NCI-H526 treated with DMSO at 0.1 percent for 48 hours (cell line): ENCODE measurements around the gene PFKFB2.

Source experiments
- DNase-seq: peaks from one replicate; lab custom pipeline; 2025; lab: John Stamatoyannopoulos, UW

Gene PFKFB2

DNA sequence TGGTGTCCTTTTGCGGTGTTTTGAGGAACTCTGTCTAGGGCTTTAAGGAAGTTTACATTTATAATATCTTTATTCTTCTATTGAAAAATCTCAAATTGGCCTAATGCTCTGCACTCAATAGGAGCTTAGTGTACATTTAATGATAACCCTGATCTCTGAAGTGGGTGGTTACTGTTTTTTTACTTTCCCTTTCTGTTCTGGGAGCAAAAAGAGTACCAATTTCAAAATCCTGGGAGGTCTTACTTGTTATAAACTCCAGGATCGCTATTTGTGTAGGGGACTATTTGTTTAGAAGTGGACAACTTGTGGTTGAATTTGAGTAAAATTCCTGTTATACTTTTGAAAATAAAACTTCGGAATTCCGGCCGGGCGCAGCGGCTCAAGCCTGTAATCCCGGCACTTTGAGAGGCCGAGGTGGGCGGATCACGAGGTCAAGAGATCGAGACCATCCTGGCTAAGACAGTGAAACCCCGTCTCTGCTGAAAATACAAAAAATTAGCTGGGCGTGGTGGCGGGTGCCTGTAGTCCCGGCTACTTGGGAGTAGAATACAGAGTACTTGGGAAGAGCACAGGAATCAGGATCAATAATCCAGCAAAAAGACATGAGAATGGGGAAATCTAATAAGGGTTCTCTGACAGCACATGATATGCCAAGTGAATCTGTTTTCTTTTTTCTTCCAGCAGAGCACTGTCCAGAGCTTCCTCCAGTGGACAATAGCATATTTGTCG lies 36.7 kb downstream of the PFKFB2 start:
- no peak for DNase-seq

DNA sequence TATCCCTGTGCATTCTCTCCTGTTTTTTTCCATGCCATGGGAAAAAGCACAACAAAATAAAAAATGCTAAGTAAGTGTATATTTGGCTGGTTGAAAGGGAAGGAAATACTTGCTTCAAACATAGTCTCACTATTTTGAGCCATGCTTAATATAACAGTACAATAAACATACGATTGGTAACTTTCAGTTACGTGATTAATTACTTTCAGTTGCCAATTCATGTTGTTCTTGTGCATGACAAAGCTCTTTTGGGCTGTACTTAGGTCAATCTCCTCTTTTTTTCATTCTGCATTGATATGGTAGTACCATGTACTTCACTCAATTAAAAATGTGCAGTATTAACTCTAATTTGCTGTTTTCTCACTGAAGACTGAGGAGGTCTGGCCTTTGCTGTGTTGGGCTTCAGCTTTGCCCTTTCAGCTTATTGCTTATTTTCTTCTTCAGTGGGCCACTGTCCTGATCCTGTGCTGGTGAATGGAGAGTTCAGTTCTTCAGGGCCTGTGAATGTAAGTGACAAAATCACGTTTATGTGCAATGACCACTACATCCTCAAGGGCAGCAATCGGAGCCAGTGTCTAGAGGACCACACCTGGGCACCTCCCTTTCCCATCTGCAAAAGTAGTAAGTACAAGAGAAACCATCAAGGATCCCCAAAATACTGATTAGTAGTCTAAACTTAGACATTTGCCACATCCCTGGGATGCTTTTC lies 38.3 kb downstream of the PFKFB2 start:
- DNase-seq: no peak

DNA sequence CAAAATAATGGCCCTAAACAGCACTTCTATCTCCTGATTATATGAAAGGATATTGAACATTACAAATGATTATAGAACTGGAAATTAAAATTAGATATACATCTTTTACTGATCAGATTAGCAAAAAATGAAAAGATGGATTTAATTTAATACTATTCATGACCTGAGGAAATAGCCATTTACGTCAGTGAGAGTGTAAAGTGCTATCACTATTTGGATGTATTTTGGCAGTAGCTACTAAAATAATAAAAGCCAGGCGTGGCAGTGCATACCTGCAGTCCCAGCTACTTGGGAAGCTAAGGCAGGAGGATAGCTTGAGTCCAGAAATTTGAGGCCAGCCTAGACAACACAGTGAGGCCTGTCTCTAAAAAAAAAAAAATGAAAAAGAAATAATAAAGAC lies 40.9 kb downstream of the PFKFB2 start:
- no peak for DNase-seq

DNA sequence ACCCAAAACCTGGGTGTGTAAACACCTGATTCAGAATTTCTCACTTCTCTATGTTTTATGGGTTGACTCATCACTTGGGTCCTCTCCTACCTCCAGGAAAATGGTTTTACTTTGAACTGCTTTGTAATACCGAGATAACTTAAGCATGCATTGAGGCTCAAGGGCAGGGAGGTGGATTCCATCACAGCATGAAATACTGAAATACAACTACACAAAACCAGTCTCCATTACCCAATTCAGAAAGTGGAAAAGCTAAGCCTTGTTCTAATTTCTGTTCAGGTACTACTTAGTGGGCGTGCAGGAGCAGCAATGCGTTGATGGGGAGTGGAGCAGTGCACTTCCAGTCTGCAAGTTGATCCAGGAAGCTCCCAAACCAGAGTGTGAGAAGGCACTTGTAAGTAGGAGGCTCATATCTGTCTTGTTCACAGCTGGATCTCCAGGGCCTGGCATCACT lies 44.8 kb downstream of the PFKFB2 start:
- DNase-seq: no peak

DNA sequence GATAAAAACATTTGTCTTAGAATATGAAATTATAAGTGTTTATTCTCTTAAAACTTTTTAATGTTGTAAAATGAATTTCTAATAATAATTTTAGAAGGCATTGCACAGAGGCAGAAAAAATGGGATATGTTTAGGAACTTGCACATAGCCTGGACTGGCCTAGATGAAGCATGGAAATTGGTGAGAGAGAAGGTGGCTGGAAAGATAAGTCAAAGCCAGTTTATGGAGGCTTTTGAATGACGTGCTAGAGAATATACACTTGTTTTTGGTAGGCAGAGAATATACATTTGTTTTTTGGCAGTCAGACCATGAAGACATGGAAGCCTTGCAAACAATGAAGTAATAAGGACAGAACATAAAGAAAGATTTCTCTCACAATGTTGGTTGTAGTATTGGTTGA lies 48.6 kb downstream of the PFKFB2 start:
- no peak for DNase-seq

DNA sequence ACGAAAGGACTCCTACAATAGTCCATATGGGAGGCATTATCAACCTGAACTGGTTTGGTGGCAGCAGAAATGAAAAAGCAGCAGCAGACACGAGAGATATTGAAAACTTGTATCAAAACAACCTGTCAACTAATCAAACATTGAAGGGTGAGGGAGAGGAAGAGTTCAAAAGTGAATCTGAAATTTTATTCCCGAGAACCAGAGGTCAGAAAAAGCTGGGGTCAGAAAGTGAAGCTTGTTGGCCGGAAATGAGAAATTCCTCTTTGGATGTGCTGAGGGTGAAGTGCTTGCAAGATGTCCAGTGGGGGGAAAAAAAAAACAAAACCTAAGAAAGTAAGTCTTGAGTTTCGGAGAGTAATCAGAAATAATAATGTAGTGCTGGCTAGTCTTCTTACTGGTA lies 49.1 kb downstream of the PFKFB2 start:
- DNase-seq: no peak

DNA sequence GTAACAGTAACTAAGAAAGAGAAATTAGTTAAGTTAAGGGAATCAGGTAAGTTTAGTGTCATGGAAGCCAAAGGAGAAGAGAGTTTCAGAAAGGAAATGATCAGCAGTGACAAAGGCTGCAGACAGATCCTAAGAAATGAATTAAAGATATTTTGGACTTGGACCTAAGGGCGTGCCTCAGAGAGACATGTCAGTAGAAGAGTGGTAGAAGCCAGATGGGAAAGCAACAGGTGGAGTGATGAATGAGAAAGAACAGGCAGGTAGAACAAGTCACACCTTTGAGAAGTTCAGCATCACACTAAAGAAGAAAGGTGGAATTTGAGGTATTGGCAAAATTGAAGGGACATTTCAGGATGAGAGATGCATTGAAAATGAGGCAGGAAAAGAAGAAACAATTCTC lies 49.6 kb downstream of the PFKFB2 start:
- DNase-seq: no peak

DNA sequence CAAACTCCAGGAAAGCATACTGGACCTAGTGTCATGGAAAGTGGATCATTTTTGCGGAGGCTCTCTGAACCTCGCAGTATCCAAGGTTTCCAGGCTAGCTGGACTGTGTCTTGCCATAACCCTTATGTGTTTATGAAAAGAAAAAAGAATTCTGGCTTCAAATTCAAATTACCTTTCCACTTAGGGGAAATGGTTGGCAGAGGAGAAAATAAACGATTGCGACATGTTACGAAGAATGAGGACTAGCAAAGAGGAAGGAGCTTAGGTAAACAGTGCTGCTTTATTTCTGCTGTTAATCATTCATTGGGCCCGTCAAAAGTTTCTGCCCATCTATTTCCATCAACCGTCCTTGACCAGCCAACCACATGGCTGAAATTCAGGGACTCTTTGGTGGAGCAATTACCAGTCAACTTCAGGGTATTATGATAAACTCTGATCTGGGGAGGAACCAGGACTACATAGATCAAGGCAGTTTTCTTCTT lies 50.9 kb downstream of the PFKFB2 start, which contains the start of gene C4BPA:
TSS of gene C4BPA (plus strand) at position 342 of the 482 bp plus-strand sequence. CDS start 8,793 bp downstream, outside the sequence.
- no peak for DNase-seq

DNA sequence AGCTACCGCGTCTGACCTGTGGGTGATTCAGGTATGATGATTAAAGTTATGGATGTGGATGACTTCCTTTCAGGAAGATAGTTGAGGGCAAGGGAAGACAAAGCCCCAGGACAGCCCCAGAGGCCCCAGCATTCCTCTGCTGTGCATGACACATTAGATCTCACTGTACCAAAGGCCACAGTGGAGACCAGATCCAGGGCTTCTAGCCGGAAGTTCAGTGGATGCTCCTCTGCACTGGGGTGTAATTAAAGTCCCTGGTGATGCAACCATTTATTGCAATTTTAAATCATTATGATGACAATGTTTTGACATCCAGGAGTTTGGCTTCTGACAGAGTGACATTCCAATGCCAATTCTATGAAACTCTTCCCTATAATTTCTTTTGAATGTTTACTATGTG lies 55.9 kb downstream of the PFKFB2 start:
- DNase-seq: no peak

DNA sequence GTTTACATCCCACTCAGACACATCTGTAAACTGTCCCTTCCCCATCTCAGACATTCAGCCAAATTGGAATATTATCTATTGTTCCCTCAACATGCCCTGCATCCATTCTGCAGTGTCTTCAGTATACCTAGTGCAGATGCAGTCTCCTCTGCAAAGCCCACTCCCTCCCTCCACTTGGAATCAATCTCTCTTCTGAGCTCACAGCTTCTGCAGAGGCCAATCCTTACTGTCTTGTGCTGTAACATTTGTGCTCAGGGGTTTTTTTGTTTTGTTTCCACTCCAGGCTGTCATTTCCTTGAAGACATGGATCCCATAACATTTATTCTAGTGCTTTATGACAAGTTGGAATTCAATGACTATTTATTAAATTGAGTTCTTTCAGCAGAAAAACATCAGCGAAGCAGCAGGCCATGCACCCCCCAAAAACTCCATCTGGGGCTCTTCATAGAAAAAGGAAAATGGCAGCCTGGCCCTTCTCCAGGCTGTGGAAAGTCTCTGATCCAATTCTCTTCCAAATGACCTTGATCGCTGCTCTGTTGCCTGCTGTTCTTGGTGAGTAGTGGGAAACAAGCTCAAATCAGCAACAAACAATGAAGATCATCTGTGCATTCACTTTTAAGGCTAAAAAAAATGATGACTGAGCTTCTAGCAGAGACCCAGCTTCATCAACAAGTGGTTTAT lies 59.7 kb downstream of the PFKFB2 start:
- DNase-seq: no peak

DNA sequence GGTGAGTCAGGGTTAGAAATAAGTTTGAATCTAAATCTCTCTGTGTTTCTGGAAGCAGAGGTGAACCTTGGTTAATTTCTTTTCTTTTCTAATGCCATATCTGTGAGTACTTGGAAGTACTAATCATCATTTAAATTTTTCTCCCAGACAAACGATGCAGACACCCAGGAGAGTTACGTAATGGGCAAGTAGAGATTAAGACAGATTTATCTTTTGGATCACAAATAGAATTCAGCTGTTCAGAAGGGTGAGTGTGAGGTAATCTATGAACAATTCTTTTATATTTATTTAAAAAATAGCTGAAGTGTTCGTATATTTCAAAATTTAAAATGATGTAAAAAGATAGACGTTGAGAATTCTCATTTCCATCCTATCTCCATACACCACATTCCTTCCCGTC lies 62.2 kb downstream of the PFKFB2 start:
- no peak for DNase-seq

DNA sequence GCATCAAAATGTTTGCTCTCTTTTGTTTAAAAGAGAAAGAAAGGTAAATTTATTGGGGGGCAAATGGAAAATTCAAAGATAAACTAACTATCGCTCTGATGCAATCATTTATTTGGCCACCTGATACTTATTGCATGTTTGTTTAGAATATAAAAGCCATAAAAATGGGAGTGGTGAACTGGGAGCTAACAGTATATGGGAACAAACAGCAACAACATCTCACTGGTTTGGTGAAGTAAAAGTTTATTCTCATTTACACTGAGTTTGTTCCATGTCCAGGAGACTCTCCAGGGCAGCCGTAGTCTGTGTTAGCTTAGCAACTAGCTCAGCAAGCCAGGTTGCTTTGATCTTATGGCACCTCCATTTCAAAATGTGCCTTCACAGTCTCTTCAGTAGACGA lies 71.3 kb downstream of the PFKFB2 start:
- DNase-seq: no peak

DNA sequence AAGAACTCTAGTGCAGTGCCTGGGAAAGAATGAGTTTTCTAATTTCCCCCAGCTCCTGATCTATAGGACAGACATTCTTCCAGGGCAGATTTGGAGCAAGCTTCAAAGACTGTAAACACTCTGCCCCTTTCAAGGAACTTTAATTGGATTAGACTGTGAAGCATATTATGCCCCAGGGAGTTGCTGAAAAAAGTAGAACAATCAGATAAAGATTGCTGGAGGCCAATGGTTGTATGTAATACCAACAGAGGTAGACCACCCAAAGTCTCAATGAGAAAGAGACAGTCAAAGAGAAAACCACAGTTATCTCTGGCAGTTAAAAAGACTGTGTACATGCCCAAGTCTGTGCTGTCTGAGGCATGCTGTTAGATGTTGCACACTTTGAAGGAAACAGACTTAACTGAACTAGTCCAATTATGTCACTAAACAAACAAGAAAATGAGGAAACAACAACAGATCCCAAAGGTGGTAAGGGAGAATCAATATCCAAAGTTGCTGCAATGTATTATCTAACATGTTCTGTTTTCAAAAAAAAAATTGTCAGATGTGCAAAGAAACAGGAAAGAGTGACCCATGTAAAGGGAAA lies 75.4 kb downstream of the PFKFB2 start:
- DNase-seq: no peak

DNA sequence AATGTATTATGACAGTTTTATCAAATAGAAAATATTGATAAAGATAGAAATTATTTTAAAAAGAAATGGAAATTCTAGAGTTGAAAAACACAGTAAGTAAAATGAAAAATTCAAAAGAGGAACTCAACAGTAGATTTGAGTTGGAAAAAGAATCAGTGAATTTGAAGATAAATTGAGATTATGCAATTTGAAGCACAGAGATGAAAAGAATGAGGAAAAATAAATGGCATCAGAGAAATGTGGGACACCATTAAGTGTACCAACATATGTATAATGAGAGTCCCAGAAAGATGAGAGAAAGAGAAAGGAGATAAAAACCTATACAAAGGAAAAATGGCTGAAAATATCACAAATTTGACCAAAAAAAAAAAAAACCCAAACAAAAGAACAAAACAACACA lies 76.0 kb downstream of the PFKFB2 start:
- DNase-seq: no peak
